ENCODE results near the gene MAG.
A peak's percentile ranks its signal among the peaks of the same experiment; 100 is the strongest.

Gene MAG

GRCh38 chr19:35265126-35265899 lies 26.6 kb upstream of the MAG start:
- DNase-seq (ENCODE audit: low spot score): no peak

GRCh38 chr19:35265900-35266519 lies 26.0 kb upstream of the MAG start:
- DNase-seq (ENCODE audit: low spot score): no peak

- DNase-seq (ENCODE audit: low spot score): peak; percentile 52
These were observed 25.2 kb upstream of the MAG start for GRCh38 chr19:35266520-35267352.

GRCh38 chr19:35267353-35267817 lies 24.6 kb upstream of the MAG start:
- DNase-seq (ENCODE audit: low spot score): peak; percentile 61

- DNase-seq (ENCODE audit: low spot score): peak; percentile 100
These were observed 24.0 kb upstream of the MAG start for GRCh38 chr19:35267818-35268535.

- DNase-seq (ENCODE audit: low spot score): peak; percentile 86
These were observed 23.2 kb upstream of the MAG start, which contains the start of gene USF2 for GRCh38 chr19:35268536-35269437. TSS of gene USF2 (plus strand) at chr19:35268962. CDS start at chr19:35269102, 140 bp downstream.

GRCh38 chr19:35269438-35270117 lies 22.4 kb upstream of the MAG start:
- peak; percentile 85 for DNase-seq (ENCODE audit: low spot score)

- no peak for DNase-seq (ENCODE audit: low spot score)
These were observed 21.6 kb upstream of the MAG start for GRCh38 chr19:35270381-35270811.

- no peak for DNase-seq (ENCODE audit: low spot score)
These were observed 20.4 kb upstream of the MAG start for GRCh38 chr19:35271546-35271945.

- no peak for DNase-seq (ENCODE audit: low spot score)
These were observed 19.7 kb upstream of the MAG start for GRCh38 chr19:35272122-35272719.

GRCh38 chr19:35272954-35273649 lies 18.9 kb upstream of the MAG start:
- DNase-seq (ENCODE audit: low spot score): no peak

- DNase-seq (ENCODE audit: low spot score): no peak
These were observed 18.2 kb upstream of the MAG start for GRCh38 chr19:35273686-35274259.

- DNase-seq (ENCODE audit: low spot score): no peak
These were observed 17.6 kb upstream of the MAG start for GRCh38 chr19:35274323-35274722.

GRCh38 chr19:35276706-35277281 lies 15.2 kb upstream of the MAG start:
- DNase-seq (ENCODE audit: low spot score): no peak

GRCh38 chr19:35278578-35279284 lies 13.2 kb upstream of the MAG start:
- DNase-seq (ENCODE audit: low spot score): no peak

- no peak for DNase-seq (ENCODE audit: low spot score)
These were observed 12.6 kb upstream of the MAG start for GRCh38 chr19:35279374-35279773.

- no peak for DNase-seq (ENCODE audit: low spot score)
These were observed 11.8 kb upstream of the MAG start for GRCh38 chr19:35279985-35280821.

Data from AG08396 (cell line).